H1 (cell line): ENCODE measurements around the gene FASLG. TPM values are rescaled to one million over a fixed set of nuclear protein-coding genes. Genes with fewer than 3 reads are reported as not detected.

ENCODE experiments used
- CTCF ChIA-PET: fragments of 300-600 bp; sonication (Branson Sonifier 250); formaldehyde crosslinking; loops from one replicate; lab custom pipeline; 2021; ENCODE audit not compliant: partially characterized antibody; lab: Charles Lee
- POLR2A ChIA-PET: fragments of 300-600 bp; sonication (Branson Sonifier 250); formaldehyde crosslinking; loops from one replicate; lab custom pipeline; 2021; ENCODE audit warnings: inconsistent platforms; ENCODE audit not compliant: partially characterized antibody; lab: Charles Lee
- DNase-seq, 2 experiments: peaks; one replicate each; pipeline versions ENCODE4 v3.0.0 to v3.0.0-alpha.2; 2010 to 2022; ENCODE audit warnings: low spot score in 2 of 2, low read depth in 1 of 2, mixed read lengths in 1 of 2
- FAIRE-seq: peaks from 2 replicates; lab custom pipeline; 2011; peaks lifted over from hg19 to GRCh38; lab: Jason Lieb, UNC
- H2AFZ ChIP-seq: 2 replicates; pipeline ENCODE4 v1.8.1; 2012; ENCODE audit warnings: low read length, inconsistent platforms
- H2AK5ac ChIP-seq: 2 replicates; pipeline ENCODE4 v1.6.1; 2013; ENCODE audit warnings: low read depth, low read length
- H2BK120ac ChIP-seq: replicated peaks from 2 replicates; pipeline ENCODE3; 2013; ENCODE audit warnings: low read depth, low read length, inconsistent platforms
- H2BK12ac ChIP-seq: 2 replicates; pipeline ENCODE4 v1.6.1; 2013; ENCODE audit warnings: low read depth, low read length
- H2BK15ac ChIP-seq: 2 replicates; pipeline ENCODE4 v1.6.1; 2013; ENCODE audit warnings: low read length
- H2BK20ac ChIP-seq: 2 replicates; pipeline ENCODE4 v1.6.1; 2013; ENCODE audit warnings: low read length
- H2BK5ac ChIP-seq: 2 replicates; pipeline ENCODE4 v1.6.1; 2013; ENCODE audit warnings: low read depth, low read length
- H3K14ac ChIP-seq: 2 replicates; pipeline ENCODE4 v1.6.1; 2013; ENCODE audit warnings: inconsistent platforms; ENCODE audit not compliant: insufficient read length
- H3K18ac ChIP-seq: 2 replicates; pipeline ENCODE4 v1.6.1; 2013; ENCODE audit warnings: low read length; ENCODE audit errors: extremely low read depth
- H3K23ac ChIP-seq: 2 replicates; pipeline ENCODE4 v1.6.1; 2013; ENCODE audit warnings: inconsistent platforms; ENCODE audit not compliant: insufficient read length
- H3K23me2 ChIP-seq: 2 replicates; pipeline ENCODE4 v1.6.1; 2013; ENCODE audit warnings: low read depth, low read length
- H3K27ac ChIP-seq: 2 replicates; pipeline ENCODE4 v1.6.1; 2011; ENCODE audit warnings: low read depth, low read length, inconsistent platforms
- H3K27me3 ChIP-seq, 4 experiments: replicated peaks in 1 of 4; 1 replicate in 1 of 4; 2 replicates in 3 of 4; pipeline versions ENCODE4 v1.6.1 to v1.8.1; 2011 to 2013; ENCODE audit warnings: low read length in 3 of 4, mild to moderate bottlenecking in 3 of 4, inconsistent platforms in 2 of 4, mixed read lengths in 2 of 4, moderate library complexity in 1 of 4; ENCODE audit not compliant: control insufficient read depth in 3 of 4, insufficient read depth in 3 of 4; ENCODE audit errors: extremely low read depth in 1 of 4
- H3K36me3 ChIP-seq, 4 experiments: 2 replicates each; pipeline versions ENCODE4 v1.6.1 to v1.8.1; 2011 to 2013; ENCODE audit warnings: mild to moderate bottlenecking in 4 of 4, low read length in 3 of 4, moderate library complexity in 2 of 4, control low read depth in 1 of 4, inconsistent platforms in 1 of 4; ENCODE audit not compliant: insufficient read depth in 4 of 4, control insufficient read depth in 2 of 4
- H3K4ac ChIP-seq: replicated peaks from 2 replicates; pipeline ENCODE3; 2013; ENCODE audit warnings: low read length, low read depth, mixed read lengths, inconsistent platforms; ENCODE audit not compliant: insufficient read length
- H3K4me1 ChIP-seq, 4 experiments: replicated peaks in 1 of 4; 1 replicate in 1 of 4; 2 replicates in 3 of 4; pipeline versions ENCODE4 v1.6.1 to v1.8.1; 2011 to 2013; ENCODE audit warnings: low read length in 3 of 4, inconsistent platforms in 2 of 4, mixed read lengths in 1 of 4; ENCODE audit not compliant: insufficient read depth in 4 of 4, control insufficient read depth in 3 of 4
- H3K4me2 ChIP-seq, 2 experiments: 2 replicates each; pipeline versions ENCODE4 v1.6.1 to v1.8.1; 2011 to 2013; ENCODE audit warnings: low read depth in 2 of 2, low read length in 2 of 2, control low read depth in 1 of 2, inconsistent platforms in 1 of 2, mild to moderate bottlenecking in 1 of 2; ENCODE audit not compliant: insufficient read depth in 1 of 2
- H3K4me3 ChIP-seq, 4 experiments: fragments of 200-600, 300-600 bp in 1 of 4; sonication (generic), shearing (Covaris generic), sonication (Bioruptor Twin) in 1 of 4; 2 replicates each; pipeline versions ENCODE4 v1.5.1 to v1.8.1; 2011 to 2016; ENCODE audit warnings: low read length in 4 of 4, low read depth in 3 of 4, control low read depth in 2 of 4, inconsistent platforms in 2 of 4, mild to moderate bottlenecking in 2 of 4, mixed read lengths in 1 of 4, moderate library complexity in 1 of 4; ENCODE audit not compliant: insufficient read depth in 2 of 4; ENCODE audit errors: extremely low read depth in 1 of 4
- H3K56ac ChIP-seq: replicated peaks from 2 replicates; pipeline ENCODE3; 2013; ENCODE audit warnings: low read depth, mild to moderate bottlenecking, mixed read lengths, low read length, inconsistent platforms; ENCODE audit not compliant: insufficient read length
- H3K79me1 ChIP-seq: 2 replicates; pipeline ENCODE4 v1.6.1; 2013; ENCODE audit warnings: low read depth, low read length, control low read depth
- H3K79me2 ChIP-seq, 2 experiments: 2 replicates each; pipeline versions ENCODE4 v1.6.1 to v1.8.1; 2012 to 2013; ENCODE audit warnings: low read length in 2 of 2, mild to moderate bottlenecking in 2 of 2, inconsistent platforms in 1 of 2; ENCODE audit not compliant: insufficient read depth in 2 of 2, control insufficient read depth in 1 of 2
- H3K9ac ChIP-seq, 4 experiments: replicated peaks in 1 of 4; 1 replicate in 1 of 4; 2 replicates in 3 of 4; pipeline versions ENCODE4 v1.6.1 to v1.8.1; 2011 to 2013; ENCODE audit warnings: low read depth in 3 of 4, low read length in 3 of 4, control low read depth in 2 of 4, mild to moderate bottlenecking in 2 of 4, moderate library complexity in 2 of 4, inconsistent platforms in 1 of 4; ENCODE audit errors: extremely low read depth in 1 of 4
- H3K9me3 ChIP-seq, 2 experiments: 2 replicates each; pipeline versions ENCODE4 v1.6.1 to v1.8.1; 2012 to 2013; ENCODE audit warnings: mild to moderate bottlenecking in 2 of 2, moderate library complexity in 2 of 2, control low read depth in 1 of 2, inconsistent platforms in 1 of 2, low read depth in 1 of 2, low read length in 1 of 2, mixed read lengths in 1 of 2; ENCODE audit not compliant: insufficient read depth in 2 of 2
- H4K20me1 ChIP-seq, 2 experiments: replicated peaks in 1 of 2; 2 replicates each; pipeline versions ENCODE3 to v1.8.1; 2011 to 2013; ENCODE audit warnings: inconsistent platforms in 2 of 2, low read length in 2 of 2, mild to moderate bottlenecking in 1 of 2; ENCODE audit not compliant: insufficient read depth in 2 of 2, control insufficient read depth in 1 of 2
- H4K5ac ChIP-seq: 2 replicates; pipeline ENCODE4 v1.6.1; 2013; ENCODE audit warnings: low read length, low read depth, mixed read lengths, inconsistent platforms; ENCODE audit not compliant: insufficient read length
- H4K8ac ChIP-seq: 2 replicates; pipeline ENCODE4 v1.8.0; 2013; ENCODE audit warnings: mild to moderate bottlenecking, moderate library complexity, low read length, inconsistent platforms; ENCODE audit not compliant: insufficient read depth; ENCODE audit errors: extremely low read depth
- H4K91ac ChIP-seq: replicated peaks from 2 replicates; pipeline ENCODE3; 2013; ENCODE audit warnings: low read length, mixed read lengths, inconsistent platforms; ENCODE audit not compliant: insufficient read length
- BACH1 ChIP-seq: IDR thresholded peaks from 2 replicates; pipeline ENCODE4 v1.6.1; 2012; ENCODE audit warnings: low read length, improper control_type of control experiment
- BRCA1 ChIP-seq: IDR thresholded peaks from 2 replicates; pipeline ENCODE4 v1.6.1; 2012; ENCODE audit warnings: low read depth, low read length, improper control_type of control experiment
- KDM5A ChIP-seq: fragments of 200-600 bp; IDR thresholded peaks from 2 replicates; pipeline ENCODE4 v1.7.1; 2012; ENCODE audit warnings: mild to moderate bottlenecking, low read length, inconsistent platforms, mixed read lengths
- NRF1 ChIP-seq: IDR thresholded peaks from 2 replicates; pipeline ENCODE4 v1.6.1; 2011; ENCODE audit warnings: mild to moderate bottlenecking, low read depth, low read length, improper control_type of control experiment
- POLR2AphosphoS5 ChIP-seq: IDR thresholded peaks from 2 replicates; pipeline ENCODE4 v1.6.1; 2011; ENCODE audit warnings: low read depth, low read length
- SAP30 ChIP-seq: fragments of 300-600 bp; sonication (generic); IDR thresholded peaks from 2 replicates; pipeline ENCODE4 v1.7.1; 2012; ENCODE audit warnings: low read length, moderate library complexity, mild to moderate bottlenecking, inconsistent platforms; ENCODE audit not compliant: insufficient read depth, insufficient replicate concordance
- TCF12 ChIP-seq: IDR thresholded peaks from 2 replicates; pipeline ENCODE4 v1.6.1; 2011; ENCODE audit warnings: low read depth, mild to moderate bottlenecking, low read length
- WGBS, 2 experiments: shearing (Covaris generic) in 1 of 2; methylation state at CpG; one replicate each; pipeline versions ENCODE4 v1.1.6 to v1.1.7; 2013 to 2015; ENCODE audit warnings: low lambda C conversion rate in 2 of 2, mixed read lengths in 2 of 2, inconsistent platforms in 1 of 2, low coverage in 1 of 2, missing lambda C conversion rate in 1 of 2; ENCODE audit not compliant: insufficient replicate concordance in 2 of 2, insufficient coverage in 1 of 2, insufficient read length in 1 of 2; ENCODE audit errors: extremely low coverage in 1 of 2, missing lambda C conversion rate in 1 of 2; 5-methylcytosine and 5-hydroxymethylcytosine counted together
- polyA plus RNA-seq, 7 experiments: library from polyadenylated mRNA; depleted of rRNA in 3 of 7; stranded (reverse) in 5 of 7; unstranded in 2 of 7; fragments of >200 nt in 5 of 7; fragments of 200-250 nt in 2 of 7; gene quantifications; 1 replicate in 5 of 7; 2 replicates in 1 of 7; 4 replicates in 1 of 7; pipeline versions ENCODE4 v1.2.1 to v1.2.3, GENCODE V29; 2011 to 2013; ENCODE audit warnings: missing spikeins in 2 of 7, mixed read lengths in 2 of 7
- total RNA-seq: library from RNA; stranded (reverse); fragmentation: NEBNext Ultra II Directional; extraction: Animal tissue kit (Norgen Biotek cat#: 25700); gene quantifications from 2 replicates; pipeline ENCODE4 v1.2.1, GENCODE V29; 2021
- TF ChIP-seq, protein P1 (sequence below): IDR thresholded peaks from 2 replicates; pipeline ENCODE4 v1.6.1; 2012; ENCODE audit warnings: low read length, inconsistent platforms

FASLG gene
- total and polyA plus RNA-seq, 2 of the 8 experiments (the other 6 are each of a cell fraction or from before 2014, with no cell fraction given), result not detected

DNA sequence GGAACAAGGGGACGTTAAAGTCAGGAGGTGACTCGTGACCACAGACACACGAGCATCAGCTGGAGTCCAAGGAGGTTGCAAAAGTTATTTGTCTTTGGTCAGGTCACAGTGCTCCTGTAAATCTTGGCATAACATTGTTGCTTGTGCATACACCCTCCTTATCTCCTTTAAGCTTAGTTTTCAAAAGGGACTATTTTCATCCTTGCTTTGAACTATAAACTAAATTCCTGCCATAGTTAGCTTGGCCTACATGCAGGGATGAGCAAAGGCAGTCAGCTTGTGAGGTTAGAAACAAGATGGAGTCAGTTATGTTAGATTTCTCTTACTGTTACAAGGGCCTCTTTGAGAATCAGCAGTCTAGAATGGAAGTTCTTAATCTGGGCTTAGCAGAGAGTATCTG is 28.0 kb upstream of the FASLG start:
- H3K4me3 ChIP-seq, result no peak overlapping the region
- no peak overlapping the region for H3K56ac ChIP-seq
- no peak for DNase-seq
- H3K27me3 ChIP-seq, result no peaks in the 10 kb centered on the region
- no peak overlapping the region for H2BK12ac ChIP-seq
- H4K8ac ChIP-seq, result no peak overlapping the region
- no peak overlapping the region for H4K5ac ChIP-seq
- H3K4ac ChIP-seq, result no peak overlapping the region
- FAIRE-seq, result no peak
- TF ChIP-seq, protein P1, sequence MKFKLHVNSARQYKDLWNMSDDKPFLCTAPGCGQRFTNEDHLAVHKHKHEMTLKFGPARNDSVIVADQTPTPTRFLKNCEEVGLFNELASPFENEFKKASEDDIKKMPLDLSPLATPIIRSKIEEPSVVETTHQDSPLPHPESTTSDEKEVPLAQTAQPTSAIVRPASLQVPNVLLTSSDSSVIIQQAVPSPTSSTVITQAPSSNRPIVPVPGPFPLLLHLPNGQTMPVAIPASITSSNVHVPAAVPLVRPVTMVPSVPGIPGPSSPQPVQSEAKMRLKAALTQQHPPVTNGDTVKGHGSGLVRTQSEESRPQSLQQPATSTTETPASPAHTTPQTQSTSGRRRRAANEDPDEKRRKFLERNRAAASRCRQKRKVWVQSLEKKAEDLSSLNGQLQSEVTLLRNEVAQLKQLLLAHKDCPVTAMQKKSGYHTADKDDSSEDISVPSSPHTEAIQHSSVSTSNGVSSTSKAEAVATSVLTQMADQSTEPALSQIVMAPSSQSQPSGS, result no peak
- TF ChIP-seq POLR2AphosphoS5, result no peak
- no peak for TF ChIP-seq SAP30
- no peak for TF ChIP-seq KDM5A
- TF ChIP-seq NRF1, result no peak
- no peak for TF ChIP-seq BACH1
- no peak for TF ChIP-seq BRCA1
- TF ChIP-seq TCF12, result no peak
- no peak overlapping the region for H2BK15ac ChIP-seq
- H2BK20ac ChIP-seq, result no peak overlapping the region
- no peaks in the 10 kb centered on the region for H3K79me1 ChIP-seq
- no peak overlapping the region for H2AFZ ChIP-seq
- H3K4me2 ChIP-seq, result no peak overlapping the region
- H3K18ac ChIP-seq, result no peak overlapping the region
- no peaks in the 10 kb centered on the region for H3K79me2 ChIP-seq
- H2BK120ac ChIP-seq, result no peak overlapping the region
- 100% methylated on average over 3 of the region's 3 CpGs; no CpG with 5 or more reads in 1 of the 2 experiments for WGBS, 2 experiments
- CTCF ChIA-PET, result interaction anchor here (0.9 kb wide), 1 partner anchor 21 kb away, joined by 3 read pairs; no protein-coding TSS in a partner anchor
- POLR2A ChIA-PET, result no interaction called here
- H4K20me1 ChIP-seq, result no peaks in the 10 kb centered on the region
- no peak overlapping the region for H2BK5ac ChIP-seq
- no peak overlapping the region for H2AK5ac ChIP-seq
- H3K9ac ChIP-seq, result no peak overlapping the region
- H3K9me3 ChIP-seq, result peaks cover 4 to 7% of the 10 kb centered on the region in 2 experiments; a peak in 1 of 4 replicates
- peaks cover 0 to 4% (median 0%) of the 10 kb centered on the region in 4 experiments; a peak in 1 of 7 replicates for H3K4me1 ChIP-seq
- H3K27ac ChIP-seq, result no peak overlapping the region
- no peak overlapping the region for H3K23ac ChIP-seq
- no peak overlapping the region for H4K91ac ChIP-seq
- no peaks in the 10 kb centered on the region for H3K23me2 ChIP-seq
- H3K36me3 ChIP-seq, result no peaks in the 10 kb centered on the region
- no peak overlapping the region for H3K14ac ChIP-seq
